HG02642 (cell line): ENCODE data around the gene BAX.
"Not testable (repeated sequence)": the region's sequence is repeated elsewhere in the genome, so short reads cannot be mapped to it uniquely, and the experiment has no call there.

ENCODE experiments used
- ATAC-seq: cut with Tn5 transposase; IDR thresholded peaks from one replicate; pipeline ENCODE4 v1.9.1; 2021; ENCODE audit warnings: mild to moderate bottlenecking; ENCODE audit not compliant: unreplicated experiment, poor library complexity

Gene BAX

DNA sequence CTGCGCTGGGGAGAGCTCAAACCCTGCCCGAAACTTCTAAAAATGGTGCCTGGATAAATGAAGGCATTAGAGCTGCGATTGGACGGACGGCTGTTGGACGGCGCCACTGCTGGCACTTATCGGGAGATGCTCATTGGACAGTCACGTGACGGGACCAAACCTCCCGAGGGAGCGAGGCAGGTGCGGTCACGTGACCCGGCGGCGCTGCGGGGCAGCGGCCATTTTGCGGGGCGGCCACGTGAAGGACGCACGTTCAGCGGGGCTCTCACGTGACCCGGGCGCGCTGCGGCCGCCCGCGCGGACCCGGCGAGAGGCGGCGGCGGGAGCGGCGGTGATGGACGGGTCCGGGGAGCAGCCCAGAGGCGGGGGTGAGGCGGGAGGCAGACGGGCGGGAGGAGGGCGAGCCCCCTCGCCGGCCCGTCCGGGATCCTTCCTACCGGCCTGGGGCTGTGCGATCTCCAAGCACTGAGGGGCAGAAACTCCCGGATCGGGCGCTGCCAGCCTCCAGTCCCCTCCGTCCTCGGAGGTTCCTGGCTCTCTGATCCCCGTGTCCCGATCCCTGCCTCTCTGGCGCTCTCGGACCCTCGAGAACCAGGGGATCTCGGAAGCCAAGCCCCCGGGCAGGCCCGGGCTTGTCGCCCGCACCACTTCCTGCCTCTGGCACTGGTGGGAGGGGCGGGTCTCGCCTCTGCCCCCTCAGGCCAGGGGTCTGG lies at the start of gene BAX:
BAX (plus strand) TSS at position 281 of the 713 bp plus-strand sequence; CDS start at position 335, 54 bp downstream.
- peak; percentile 86 for ATAC-seq

DNA sequence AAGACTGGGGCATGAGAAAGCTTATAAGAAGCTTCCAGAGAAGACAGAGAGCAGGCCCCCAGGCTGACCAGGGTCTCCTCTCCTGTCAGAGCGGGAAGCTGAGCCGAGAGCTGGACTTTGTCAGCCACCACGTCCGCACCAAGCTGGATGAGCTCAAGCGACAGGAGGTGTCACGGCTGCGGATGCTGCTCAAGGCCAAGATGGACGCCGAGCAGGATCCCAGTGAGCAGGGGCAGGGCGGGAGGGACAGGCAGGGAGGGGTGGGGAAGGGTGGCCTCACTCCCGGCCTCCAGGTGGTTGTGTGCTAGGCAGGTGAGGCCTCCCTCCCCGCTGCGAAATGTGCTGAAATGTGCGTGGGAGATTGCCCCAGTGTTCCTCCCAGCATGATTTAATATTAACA lies 49.0 kb upstream of the BAX start:
- ATAC-seq: no peak

GRCh38 chr19:48906324-48906723 lies 48.4 kb upstream of the BAX start:
- ATAC-seq: no peak

GRCh38 chr19:48907671-48908070 lies 47.0 kb upstream of the BAX start:
- ATAC-seq: no peak

DNA sequence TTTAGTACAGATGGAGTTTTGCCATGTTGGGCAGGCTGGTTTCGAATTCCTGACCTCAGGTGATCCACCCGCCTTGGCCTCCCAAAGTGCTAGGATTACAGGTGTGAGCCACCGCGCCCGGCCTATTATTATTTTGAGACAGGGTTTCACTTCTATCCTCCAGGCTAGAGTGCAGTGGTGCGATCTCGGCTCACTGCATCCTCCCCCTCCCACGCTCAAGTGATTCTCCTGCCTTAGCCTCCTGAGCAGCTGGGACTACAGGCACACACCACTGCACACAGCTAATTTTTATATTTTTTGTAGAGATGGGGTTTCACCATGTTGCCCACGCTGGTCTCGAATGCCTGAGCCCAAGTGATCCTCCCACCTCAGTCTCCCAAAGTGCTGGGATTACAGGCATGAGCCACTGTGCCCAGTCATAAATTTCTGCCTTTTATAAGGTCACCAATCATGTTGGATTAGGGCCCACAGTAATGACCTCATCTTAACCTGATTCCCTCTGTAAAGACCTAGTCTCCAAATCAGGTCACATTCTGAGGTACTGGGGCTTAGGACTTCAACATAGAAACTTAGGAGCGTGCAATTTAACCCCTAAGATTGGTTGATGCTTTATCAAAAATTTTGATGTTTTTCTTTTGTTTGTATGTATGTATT lies 45.1 kb upstream of the BAX start:
- ATAC-seq: not testable (repeated sequence)

- no peak for ATAC-seq
Measured at GRCh38 chr19:48910803-48911202, 43.9 kb upstream of the BAX start.

- no peak for ATAC-seq
Measured at GRCh38 chr19:48913114-48913889, 41.4 kb upstream of the BAX start.

GRCh38 chr19:48914181-48914580 lies 40.5 kb upstream of the BAX start:
- ATAC-seq: no peak

DNA sequence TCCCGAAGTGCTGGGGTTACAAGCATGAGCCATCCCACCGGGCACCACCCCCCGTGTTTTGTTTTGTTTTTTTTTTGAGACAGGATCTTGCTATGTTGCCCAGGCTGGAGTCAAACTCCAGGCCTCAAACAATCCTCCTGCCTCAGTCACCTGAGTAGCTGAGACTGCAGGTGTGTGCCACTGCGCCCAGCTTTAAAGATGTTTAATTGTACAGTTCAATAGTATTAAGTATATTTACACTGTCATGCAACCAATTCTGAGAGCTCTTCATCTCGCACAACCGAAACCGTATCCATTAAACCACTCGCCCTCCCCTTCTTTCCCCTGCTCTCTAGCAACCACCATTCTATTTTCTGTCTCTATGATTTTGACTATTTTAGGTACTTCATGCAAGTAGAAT lies 38.9 kb upstream of the BAX start:
- ATAC-seq: no peak

DNA sequence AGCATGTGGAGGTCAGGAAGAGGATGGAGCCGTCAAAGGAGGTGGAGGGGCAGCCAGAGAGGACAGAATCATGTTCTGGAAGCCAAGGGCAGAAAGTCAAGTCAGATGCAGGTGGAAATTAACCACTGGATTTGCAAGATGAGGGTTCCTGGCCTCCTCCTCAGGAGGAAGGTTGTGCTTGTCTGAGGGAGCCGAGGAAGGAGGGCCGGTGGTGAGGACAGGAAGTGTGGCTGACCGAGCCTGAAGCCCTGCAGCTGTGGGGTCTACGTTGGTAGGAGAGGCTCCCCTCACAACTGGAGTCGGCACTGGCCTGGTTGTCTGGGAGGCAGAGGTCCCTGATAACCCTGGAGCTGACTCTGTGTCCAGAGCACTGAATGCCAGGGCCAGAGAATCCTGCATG lies 36.6 kb upstream of the BAX start:
- no peak for ATAC-seq

DNA sequence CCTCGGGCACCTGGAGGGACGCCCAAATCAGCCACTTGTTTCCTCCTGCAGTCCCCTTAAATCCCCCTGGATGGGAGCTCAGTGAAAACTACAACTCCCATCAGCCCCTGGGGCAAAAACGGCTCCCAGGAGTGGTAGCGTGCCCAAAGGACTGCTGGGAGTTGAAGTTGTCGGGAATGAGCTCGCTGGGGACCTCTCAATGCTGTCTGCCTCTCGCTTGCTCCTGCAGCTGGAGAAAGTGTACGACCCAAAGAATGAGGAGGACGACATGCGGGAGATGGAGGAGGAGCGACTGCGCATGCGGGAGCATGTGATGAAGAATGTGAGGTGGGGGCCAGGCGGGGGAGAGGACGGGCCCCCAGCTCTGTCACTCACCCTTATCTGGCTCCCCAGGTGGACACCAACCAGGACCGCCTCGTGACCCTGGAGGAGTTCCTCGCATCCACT lies 35.9 kb upstream of the BAX start:
- no peak for ATAC-seq

DNA sequence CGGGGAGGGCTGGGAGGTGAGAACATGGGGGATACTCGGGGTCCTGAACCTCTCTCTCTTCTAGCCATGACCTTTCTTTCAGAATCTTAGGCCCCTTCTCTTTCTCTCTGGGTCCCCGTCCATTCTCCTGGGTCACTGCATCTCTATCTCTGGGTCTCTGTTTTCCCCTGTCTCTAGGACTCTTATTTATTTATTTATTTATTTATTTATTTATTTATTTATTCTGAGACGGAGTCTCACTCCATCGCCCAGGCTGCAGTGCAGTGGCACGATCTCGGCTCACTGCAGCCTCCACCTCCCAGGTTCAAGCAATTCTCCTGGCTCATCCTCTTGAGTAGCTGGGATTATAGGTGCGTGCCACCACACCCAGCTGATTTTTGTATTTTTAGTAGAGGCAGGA lies 35.4 kb upstream of the BAX start:
- not testable (repeated sequence) for ATAC-seq

GRCh38 chr19:48920949-48921348 lies 33.7 kb upstream of the BAX start:
- no peak for ATAC-seq

GRCh38 chr19:48921721-48922500 lies 32.8 kb upstream of the BAX start:
- ATAC-seq: no peak

GRCh38 chr19:48922548-48923490 lies 31.9 kb upstream of the BAX start:
- no peak for ATAC-seq

DNA sequence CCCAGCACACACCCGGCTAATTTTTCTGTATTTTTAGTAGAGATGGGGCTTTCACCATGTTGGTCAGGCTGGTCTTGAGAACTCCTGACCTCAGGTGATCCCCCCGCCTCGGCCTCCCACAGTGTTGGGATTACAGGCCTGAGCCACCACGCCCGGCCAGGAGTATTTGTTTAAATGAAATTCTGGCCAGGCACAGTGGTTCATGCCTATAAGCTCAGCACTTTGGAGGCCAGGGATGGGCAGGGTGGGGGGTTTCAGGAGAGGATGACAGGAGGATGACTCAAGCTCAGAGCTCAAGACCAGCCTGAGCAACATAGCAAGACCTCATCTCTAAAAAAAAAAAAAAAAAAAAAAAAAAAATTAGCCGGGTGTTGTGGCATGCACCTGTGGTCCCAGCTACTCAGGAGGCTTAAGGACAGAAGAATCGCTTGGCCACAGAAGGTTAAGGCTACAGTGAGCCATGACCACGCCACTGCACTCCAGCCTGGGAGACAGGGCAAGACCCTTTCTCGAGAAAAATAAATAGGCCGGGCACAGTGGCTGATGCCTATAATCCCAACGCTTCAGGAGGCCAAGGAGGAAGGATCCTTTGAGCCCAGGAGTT lies 29.3 kb upstream of the BAX start:
- no peak for ATAC-seq

GRCh38 chr19:48925890-48926289 lies 28.8 kb upstream of the BAX start:
- not testable (repeated sequence) for ATAC-seq

DNA sequence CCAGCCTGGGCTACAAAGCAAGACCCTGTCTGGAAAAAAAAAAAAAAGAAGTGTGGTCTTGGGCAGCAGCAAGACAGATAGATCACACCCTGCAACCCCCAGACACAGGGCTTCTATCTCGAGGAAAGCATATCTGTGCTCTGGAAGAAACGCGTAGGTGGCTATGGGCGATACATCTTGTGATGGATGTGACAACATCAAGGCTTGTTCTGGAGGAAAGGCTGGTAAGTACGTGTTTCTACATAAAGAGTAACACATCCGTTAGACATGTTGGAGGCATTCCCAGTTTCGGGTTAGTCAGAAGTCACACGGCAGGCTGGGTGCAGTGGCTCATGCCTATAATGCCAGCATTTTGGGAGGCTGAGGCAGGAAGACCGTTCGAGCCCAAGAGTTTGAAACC lies 27.8 kb upstream of the BAX start:
- no peak for ATAC-seq

- not testable (repeated sequence) for ATAC-seq
Measured at GRCh38 chr19:48927692-48928091, 27.0 kb upstream of the BAX start.
